LNCaP clone FGC (cell line): ENCODE measurements around the gene LRRC8E.
A peak's percentile ranks its signal among the peaks of the same experiment; 100 is the strongest.

ENCODE experiments used
- DNase-seq: peaks from one replicate; pipeline ENCODE4 v3.0.0-alpha.2; 2011; ENCODE audit warnings: low read depth
- H3K4me3 ChIP-seq: 2 replicates; pipeline ENCODE4 v1.5.1; 2011; ENCODE audit warnings: mild to moderate bottlenecking, low read depth, low read length, control low read depth
- CTCF ChIP-seq: IDR thresholded peaks from 2 replicates; pipeline ENCODE4 v1.5.1; 2012; ENCODE audit warnings: mild to moderate bottlenecking; ENCODE audit not compliant: control insufficient read depth, insufficient read depth; ENCODE audit errors: extremely low read depth

LRRC8E gene

DNA sequence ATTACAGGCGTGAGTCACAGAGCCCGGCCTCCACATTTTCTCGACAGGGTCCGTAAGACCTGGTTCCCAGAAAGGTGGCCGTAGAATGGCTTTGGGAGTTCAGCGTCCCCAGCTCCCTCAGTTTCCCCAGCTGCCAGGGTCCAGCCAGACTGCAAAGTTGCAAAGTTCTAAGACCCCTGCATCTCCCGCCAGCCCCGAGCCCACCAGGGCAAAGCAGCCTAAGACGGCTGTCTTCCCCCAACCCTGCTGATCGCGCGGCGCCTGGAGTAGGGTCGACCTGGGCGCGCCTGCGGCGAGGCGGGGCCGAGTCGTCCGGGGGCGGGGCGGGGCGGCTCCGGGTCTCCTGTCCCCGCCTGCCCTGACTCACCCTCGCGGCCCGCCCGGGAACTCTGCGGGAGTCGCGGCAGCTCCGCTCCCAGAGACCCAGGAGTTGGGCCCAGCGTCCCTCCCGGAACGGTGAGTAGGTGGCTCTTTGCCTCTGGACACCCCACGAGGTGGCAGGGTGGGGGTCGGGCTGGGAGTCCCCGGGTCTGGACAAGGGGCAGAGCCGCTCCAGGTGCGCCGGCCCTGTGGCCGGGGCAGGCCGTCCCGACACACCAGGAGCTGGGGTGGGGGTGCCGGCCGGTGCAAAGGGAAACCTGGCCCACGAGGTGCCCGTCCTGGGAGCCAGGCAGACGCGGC, at the start of gene LRRC8E:
Gene LRRC8E, plus strand, starts transcription at position 366 of the 681 bp plus-strand sequence. CDS start 7,094 bp downstream, outside the sequence.
- no peak for TF ChIP-seq CTCF
- peak within 1 kb of the TSS; percentile 79 for H3K4me3 ChIP-seq
- DNase-seq: no peak

DNA sequence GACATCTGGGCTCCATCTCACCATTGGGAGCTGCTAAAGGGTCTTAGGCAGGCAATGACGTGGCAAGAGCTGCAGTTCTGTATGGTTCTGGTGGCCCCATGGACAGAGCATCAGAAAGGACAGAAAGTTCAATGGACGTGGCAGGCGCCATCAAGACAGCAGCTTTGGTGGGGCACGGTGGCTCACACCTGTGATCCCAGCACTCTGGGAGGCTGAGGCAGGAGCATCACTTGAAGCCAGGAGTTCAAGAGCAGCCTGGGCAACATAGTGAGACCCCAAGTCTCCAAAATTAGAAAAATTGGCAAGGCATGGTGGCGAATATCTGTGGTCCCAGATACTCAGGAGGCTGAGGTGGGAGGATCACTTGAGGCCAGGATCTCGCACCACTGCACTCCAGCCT, 48.8 kb upstream of the LRRC8E start:
- no peak for DNase-seq
- no peak overlapping the region for H3K4me3 ChIP-seq
- TF ChIP-seq CTCF: no peak

DNA sequence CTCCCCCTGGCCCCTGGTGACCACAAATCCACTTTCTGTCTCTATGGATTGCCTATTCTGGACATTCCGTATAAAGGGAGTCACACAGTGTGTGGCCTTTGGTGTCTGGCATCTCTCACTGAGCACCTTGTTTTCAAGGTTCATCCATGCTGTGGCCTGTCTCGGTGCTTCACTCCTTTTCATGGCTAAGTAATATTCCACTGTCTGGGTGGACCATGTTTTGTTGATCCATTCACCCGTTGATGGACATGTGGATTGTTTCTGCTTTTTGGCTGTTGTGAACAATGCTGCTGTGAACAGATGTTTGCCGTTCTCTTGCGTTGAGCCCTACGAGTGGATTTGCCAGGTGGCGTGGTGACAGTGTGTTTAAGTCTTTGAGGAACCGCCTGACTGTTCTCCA, 47.7 kb upstream of the LRRC8E start:
- no peak overlapping the region for H3K4me3 ChIP-seq
- no peak for DNase-seq
- no peak for TF ChIP-seq CTCF

DNA sequence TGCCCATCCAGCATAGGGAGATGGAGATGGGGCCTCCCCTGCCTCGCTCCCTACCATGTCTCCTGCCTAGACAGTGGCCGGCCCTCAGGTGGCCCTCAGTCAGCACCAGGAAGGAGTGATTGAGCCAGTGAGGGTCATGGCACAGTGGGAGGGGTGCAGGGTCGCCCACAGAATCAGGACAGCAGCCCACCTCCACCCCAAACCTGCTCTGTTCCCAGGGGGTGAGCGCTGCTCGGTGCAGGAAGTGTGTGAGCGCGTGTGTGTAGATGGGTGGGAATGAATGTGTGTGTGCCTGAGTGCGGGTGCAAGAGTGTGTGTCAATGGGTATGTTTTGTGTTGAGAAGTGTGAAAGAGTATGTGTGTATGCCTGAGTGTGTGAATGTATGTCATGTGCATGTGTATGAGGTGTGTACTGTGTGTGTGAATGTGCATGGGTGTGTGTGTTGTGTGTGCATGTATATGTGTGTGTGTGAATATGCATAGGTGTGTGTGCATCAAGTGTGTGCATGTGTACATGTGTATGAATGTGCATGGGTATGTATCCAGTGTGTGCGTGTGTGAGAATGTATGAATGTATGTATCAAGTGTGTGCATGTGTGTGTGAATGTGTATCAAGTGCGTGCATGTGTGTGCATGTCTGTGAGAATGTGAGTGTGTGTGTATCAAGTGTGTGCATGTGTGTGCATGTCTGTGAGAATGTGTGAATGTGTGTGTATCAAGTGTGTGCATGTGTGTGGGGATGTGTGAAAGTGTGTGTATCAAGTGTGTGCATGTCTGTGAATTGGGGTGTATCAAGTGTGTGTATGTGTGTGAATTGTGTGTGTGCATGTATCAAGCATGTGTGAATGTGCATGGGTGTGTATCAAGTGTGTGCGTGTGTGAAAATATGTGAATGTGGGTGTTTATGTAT, 46.3 kb upstream of the LRRC8E start:
- no peak for TF ChIP-seq CTCF
- no peak for DNase-seq
- no peak overlapping the region for H3K4me3 ChIP-seq

GRCh38 chr19:7842661-7843294, 45.5 kb upstream of the LRRC8E start:
- no peak for TF ChIP-seq CTCF
- no peak overlapping the region for H3K4me3 ChIP-seq

GRCh38 chr19:7843521-7843920, 44.8 kb upstream of the LRRC8E start:
- DNase-seq: no peak
- no peak overlapping the region for H3K4me3 ChIP-seq
- TF ChIP-seq CTCF: no peak

More at GRCh38 chr19:7842661-7843294, 45.5 kb upstream of the LRRC8E start:
- DNase-seq: no peak
